H9 (cell line): ENCODE measurements around the gene TTC33. TPM values are rescaled to one million over a fixed set of nuclear protein-coding genes. Genes with fewer than 3 reads are reported as not detected.

Source experiments
- DNase-seq: peaks from one replicate; pipeline ENCODE4 v3.0.0-alpha.2; 2017
- H2AFZ ChIP-seq: one replicate; pipeline ENCODE4 v1.6.1; 2013; ENCODE audit warnings: mild to moderate bottlenecking, low read length, control low read depth, moderate library complexity
- H2AK5ac ChIP-seq: 2 replicates; pipeline ENCODE4 v1.6.1; 2013; ENCODE audit warnings: low read length, control low read depth, mixed read lengths; ENCODE audit not compliant: insufficient read length
- H2BK120ac ChIP-seq: one replicate; pipeline ENCODE4 v1.6.1; 2013; ENCODE audit warnings: low read depth, mild to moderate bottlenecking, low read length, control low read depth, inconsistent platforms; ENCODE audit not compliant: poor library complexity, severe bottlenecking
- H2BK12ac ChIP-seq: 2 replicates; pipeline ENCODE4 v1.6.1; 2013; ENCODE audit warnings: low read length, control low read depth, mixed read lengths, low read depth; ENCODE audit not compliant: insufficient read length
- H2BK15ac ChIP-seq: 2 replicates; pipeline ENCODE4 v1.6.1; 2013; ENCODE audit warnings: low read depth, low read length, control low read depth
- H2BK20ac ChIP-seq: one replicate; pipeline ENCODE4 v1.6.1; 2013; ENCODE audit warnings: low read depth, mild to moderate bottlenecking, low read length, control low read depth, inconsistent platforms; ENCODE audit not compliant: poor library complexity, severe bottlenecking
- H2BK5ac ChIP-seq: 2 replicates; pipeline ENCODE4 v1.6.1; 2013; ENCODE audit warnings: low read length, control low read depth, mixed read lengths; ENCODE audit not compliant: insufficient read length
- H3K14ac ChIP-seq: 2 replicates; pipeline ENCODE4 v1.6.1; 2013; ENCODE audit warnings: low read length, control low read depth; ENCODE audit not compliant: insufficient read depth
- H3K18ac ChIP-seq: 2 replicates; pipeline ENCODE4 v1.6.1; 2013; ENCODE audit warnings: low read depth, mild to moderate bottlenecking, mixed read lengths, low read length, control low read depth; ENCODE audit not compliant: insufficient read length
- H3K23ac ChIP-seq: 2 replicates; pipeline ENCODE4 v1.6.1; 2013; ENCODE audit warnings: low read length, control low read depth, mixed read lengths, low read depth; ENCODE audit not compliant: insufficient read length
- H3K23me2 ChIP-seq: 2 replicates; pipeline ENCODE4 v1.6.1; 2013; ENCODE audit warnings: low read depth, mild to moderate bottlenecking, mixed read lengths, low read length, control low read depth; ENCODE audit not compliant: insufficient read length, poor library complexity, severe bottlenecking
- H3K27ac ChIP-seq: 2 replicates; pipeline ENCODE4 v1.5.1; 2013; ENCODE audit warnings: low read length, control low read depth, mixed read lengths, low read depth; ENCODE audit not compliant: insufficient read length
- H3K27me3 ChIP-seq: 2 replicates; pipeline ENCODE4 v1.6.1; 2013; ENCODE audit warnings: low read length, control low read depth, inconsistent platforms; ENCODE audit not compliant: insufficient read depth
- H3K4ac ChIP-seq: 2 replicates; pipeline ENCODE4 v1.6.1; 2013; ENCODE audit warnings: low read depth, mild to moderate bottlenecking, control low read depth, inconsistent platforms, low read length, moderate library complexity
- H3K4me1 ChIP-seq: 2 replicates; pipeline ENCODE4 v1.6.1; 2013; ENCODE audit warnings: low read length, control low read depth, inconsistent platforms; ENCODE audit not compliant: insufficient read depth
- H3K4me2 ChIP-seq: 2 replicates; pipeline ENCODE4 v1.6.1; 2013; ENCODE audit warnings: low read length, control low read depth, mixed read lengths; ENCODE audit not compliant: insufficient read length, insufficient read depth
- H3K56ac ChIP-seq: 2 replicates; pipeline ENCODE4 v1.6.1; 2013; ENCODE audit warnings: low read depth, mild to moderate bottlenecking, mixed read lengths, low read length, control low read depth; ENCODE audit not compliant: insufficient read length
- H3K79me1 ChIP-seq: 2 replicates; pipeline ENCODE4 v1.6.1; 2013; ENCODE audit warnings: low read depth, mild to moderate bottlenecking, moderate library complexity, low read length, control low read depth, inconsistent platforms; ENCODE audit not compliant: insufficient read depth, poor library complexity, severe bottlenecking
- H3K79me2 ChIP-seq: 2 replicates; pipeline ENCODE4 v1.6.1; 2013; ENCODE audit warnings: low read length, control low read depth, inconsistent platforms; ENCODE audit not compliant: insufficient read depth
- H3K9ac ChIP-seq: 2 replicates; pipeline ENCODE4 v1.6.1; 2013; ENCODE audit warnings: low read length, control low read depth, mixed read lengths; ENCODE audit not compliant: insufficient read length; ENCODE audit errors: extremely low read depth
- H3K9me3 ChIP-seq: one replicate; pipeline ENCODE4 v1.6.1; 2013; ENCODE audit warnings: low read depth, low read length, inconsistent platforms; ENCODE audit not compliant: control insufficient read depth
- H3T11ph ChIP-seq: one replicate; pipeline ENCODE4 v1.6.1; 2013; ENCODE audit warnings: mild to moderate bottlenecking, low read length, control low read depth, inconsistent platforms
- H4K20me1 ChIP-seq: one replicate; pipeline ENCODE4 v1.6.1; 2013; ENCODE audit not compliant: control insufficient read depth, insufficient read length, insufficient read depth
- H4K5ac ChIP-seq: 2 replicates; pipeline ENCODE4 v1.6.1; 2013; ENCODE audit warnings: low read depth, mild to moderate bottlenecking, mixed read lengths, low read length, control low read depth; ENCODE audit not compliant: insufficient read length
- H4K8ac ChIP-seq: replicated peaks from 2 replicates; pipeline ENCODE4 v1.6.1; 2013; ENCODE audit warnings: low read length, control low read depth, mixed read lengths, low read depth; ENCODE audit not compliant: insufficient read length
- H4K91ac ChIP-seq: 2 replicates; pipeline ENCODE4 v1.6.1; 2013; ENCODE audit warnings: low read depth, mild to moderate bottlenecking, moderate library complexity, mixed read lengths, low read length, control low read depth; ENCODE audit not compliant: insufficient read length
- H3K27ac Mint-ChIP-seq, 3 experiments: 2 replicates in 2 of 3; 3 replicates in 1 of 3; pipeline ENCODE4 v1.8.0; 2020 to 2021; ENCODE audit warnings: mixed read lengths in 3 of 3, mild to moderate bottlenecking in 1 of 3, moderate library complexity in 1 of 3
- H3K27me3 Mint-ChIP-seq: 2 replicates; pipeline ENCODE4 v1.8.0; 2021; ENCODE audit warnings: low read depth, mild to moderate bottlenecking, moderate library complexity, mixed read lengths
- H3K36me3 Mint-ChIP-seq, 3 experiments: 2 replicates in 2 of 3; 3 replicates in 1 of 3; pipeline ENCODE4 v1.8.0; 2020 to 2021; ENCODE audit warnings: low read depth in 3 of 3, mixed read lengths in 3 of 3; ENCODE audit not compliant: insufficient read depth in 1 of 3
- H3K4me1 Mint-ChIP-seq, 2 experiments: 2 replicates each; pipeline ENCODE4 v1.8.0; 2020; ENCODE audit warnings: mixed read lengths in 2 of 2
- H3K4me3 Mint-ChIP-seq, 2 experiments: 2 replicates in 1 of 2; 3 replicates in 1 of 2; pipeline ENCODE4 v1.8.0; 2020 to 2021; ENCODE audit warnings: mild to moderate bottlenecking in 2 of 2, mixed read lengths in 2 of 2, moderate library complexity in 1 of 2
- H3K9me3 Mint-ChIP-seq, 2 experiments: 2 replicates in 1 of 2; 3 replicates in 1 of 2; pipeline ENCODE4 v1.8.0; 2020; ENCODE audit warnings: mild to moderate bottlenecking in 2 of 2, mixed read lengths in 2 of 2, moderate library complexity in 1 of 2
- WGBS: extraction: QIAGEN DNeasy Blood & Tissue Kit; methylation state at CpG from one replicate; pipeline ENCODE4 v1.1.7; 2013; ENCODE audit warnings: missing lambda C conversion rate, low lambda C conversion rate, mixed read lengths; ENCODE audit not compliant: insufficient read length; ENCODE audit errors: extremely low coverage; 5-methylcytosine and 5-hydroxymethylcytosine counted together
- total RNA-seq: library from RNA; stranded (reverse); gene quantifications from 2 replicates; pipeline ENCODE4 v1.2.1, GENCODE V29; 2021
- TF ChIP-seq, protein P1 (sequence below): fragments of 200-600 bp; sonication (generic); conservative IDR thresholded peaks from 3 replicates; pipeline ENCODE4 v1.8.0; 2021; ENCODE audit warnings: antibody characterized with exemption, mild to moderate bottlenecking

TTC33 gene
- total RNA-seq, 1 experiment from 2014 or later = 7.3 TPM

DNA sequence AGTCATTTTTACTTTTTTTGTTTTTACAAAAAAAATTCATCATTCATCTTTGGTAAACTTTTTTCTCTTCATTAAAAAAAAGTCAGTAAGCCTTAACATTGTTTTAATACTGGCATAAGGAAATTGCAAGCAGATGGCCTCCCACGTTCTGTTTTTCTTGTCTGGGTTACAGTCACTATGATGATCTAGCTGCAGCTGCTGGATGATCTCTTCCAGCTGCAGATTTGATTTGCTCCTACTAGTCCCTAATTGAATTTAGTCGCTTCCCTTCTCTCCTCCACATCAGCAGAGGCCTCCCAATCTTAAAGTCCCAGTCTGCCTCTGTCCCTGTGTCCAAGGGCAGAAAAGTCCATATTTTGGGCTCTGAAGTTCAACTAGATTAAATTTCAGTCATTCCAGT lies 182.8 kb downstream of the TTC33 start:
- no peak overlapping the region for H3K23ac ChIP-seq
- no peaks in the 10 kb centered on the region; the same call in 1 of the 2 replicates for H3K27me3 ChIP-seq
- H2BK12ac ChIP-seq = no peak overlapping the region
- H2AFZ ChIP-seq = no peak overlapping the region
- H3K56ac ChIP-seq = no peak overlapping the region
- Mint-ChIP-seq H3K4me3 (no peak overlapping the region), H3K27me3 (no peaks in the 10 kb centered on the region), H3K4me1 (no peaks in the 10 kb centered on the region), H3K27ac (no peak overlapping the region), H3K9me3 (no peaks in the 10 kb centered on the region), H3K36me3 (no peaks in the 10 kb centered on the region; a peak in 1 of 7 replicates)
- no peak overlapping the region for H2BK5ac ChIP-seq
- no peak overlapping the region for H4K5ac ChIP-seq
- no peaks in the 10 kb centered on the region for H4K20me1 ChIP-seq
- no peaks in the 10 kb centered on the region for H3K9me3 ChIP-seq
- no peak overlapping the region for H2AK5ac ChIP-seq
- no peak overlapping the region for H3K27ac ChIP-seq
- no peak overlapping the region for H2BK20ac ChIP-seq
- H3K79me1 ChIP-seq = no peaks in the 10 kb centered on the region
- no peak overlapping the region for H3K18ac ChIP-seq
- H3T11ph ChIP-seq = no peak overlapping the region
- TF ChIP-seq, protein P1, sequence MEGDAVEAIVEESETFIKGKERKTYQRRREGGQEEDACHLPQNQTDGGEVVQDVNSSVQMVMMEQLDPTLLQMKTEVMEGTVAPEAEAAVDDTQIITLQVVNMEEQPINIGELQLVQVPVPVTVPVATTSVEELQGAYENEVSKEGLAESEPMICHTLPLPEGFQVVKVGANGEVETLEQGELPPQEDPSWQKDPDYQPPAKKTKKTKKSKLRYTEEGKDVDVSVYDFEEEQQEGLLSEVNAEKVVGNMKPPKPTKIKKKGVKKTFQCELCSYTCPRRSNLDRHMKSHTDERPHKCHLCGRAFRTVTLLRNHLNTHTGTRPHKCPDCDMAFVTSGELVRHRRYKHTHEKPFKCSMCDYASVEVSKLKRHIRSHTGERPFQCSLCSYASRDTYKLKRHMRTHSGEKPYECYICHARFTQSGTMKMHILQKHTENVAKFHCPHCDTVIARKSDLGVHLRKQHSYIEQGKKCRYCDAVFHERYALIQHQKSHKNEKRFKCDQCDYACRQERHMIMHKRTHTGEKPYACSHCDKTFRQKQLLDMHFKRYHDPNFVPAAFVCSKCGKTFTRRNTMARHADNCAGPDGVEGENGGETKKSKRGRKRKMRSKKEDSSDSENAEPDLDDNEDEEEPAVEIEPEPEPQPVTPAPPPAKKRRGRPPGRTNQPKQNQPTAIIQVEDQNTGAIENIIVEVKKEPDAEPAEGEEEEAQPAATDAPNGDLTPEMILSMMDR = no peak
- no peaks in the 10 kb centered on the region for H3K23me2 ChIP-seq
- H3K4ac ChIP-seq = no peak overlapping the region
- DNase-seq = no peak
- no peaks in the 10 kb centered on the region for H3K79me2 ChIP-seq
- H3K14ac ChIP-seq = no peak overlapping the region
- no CpG with 5 or more reads among the region's 2 CpGs for WGBS
- no peak overlapping the region for H4K8ac ChIP-seq
- H4K91ac ChIP-seq = no peak overlapping the region
- H3K9ac ChIP-seq = no peak overlapping the region
- no peak overlapping the region for H2BK15ac ChIP-seq
- H2BK120ac ChIP-seq = no peak overlapping the region
- H3K4me1 ChIP-seq = no peaks in the 10 kb centered on the region
- H3K4me2 ChIP-seq = no peak overlapping the region
